Ureter (tissue), 1 donor: ENCODE results near the gene CSNK1A1. TPM values are rescaled to one million over a fixed set of nuclear protein-coding genes. Genes with fewer than 3 reads are reported as not detected.
"Not testable (repeated sequence)": the region's sequence is repeated elsewhere in the genome, so short reads cannot be mapped to it uniquely, and the experiment has no call there.

ENCODE experiments used
- DNase-seq: peaks from one replicate; pipeline ENCODE4 v3.0.0-alpha.2; 2020; ENCODE audit warnings: low spot score
- total RNA-seq: library from RNA; stranded (reverse); gene quantifications from one replicate; pipeline ENCODE4 v1.2.4, GENCODE V29; 2023
- donor health status: DM: yes; HTN: yes; CAD: no.

Gene CSNK1A1
- total RNA-seq, 1 donor from 2014 or later: 381 TPM

DNA sequence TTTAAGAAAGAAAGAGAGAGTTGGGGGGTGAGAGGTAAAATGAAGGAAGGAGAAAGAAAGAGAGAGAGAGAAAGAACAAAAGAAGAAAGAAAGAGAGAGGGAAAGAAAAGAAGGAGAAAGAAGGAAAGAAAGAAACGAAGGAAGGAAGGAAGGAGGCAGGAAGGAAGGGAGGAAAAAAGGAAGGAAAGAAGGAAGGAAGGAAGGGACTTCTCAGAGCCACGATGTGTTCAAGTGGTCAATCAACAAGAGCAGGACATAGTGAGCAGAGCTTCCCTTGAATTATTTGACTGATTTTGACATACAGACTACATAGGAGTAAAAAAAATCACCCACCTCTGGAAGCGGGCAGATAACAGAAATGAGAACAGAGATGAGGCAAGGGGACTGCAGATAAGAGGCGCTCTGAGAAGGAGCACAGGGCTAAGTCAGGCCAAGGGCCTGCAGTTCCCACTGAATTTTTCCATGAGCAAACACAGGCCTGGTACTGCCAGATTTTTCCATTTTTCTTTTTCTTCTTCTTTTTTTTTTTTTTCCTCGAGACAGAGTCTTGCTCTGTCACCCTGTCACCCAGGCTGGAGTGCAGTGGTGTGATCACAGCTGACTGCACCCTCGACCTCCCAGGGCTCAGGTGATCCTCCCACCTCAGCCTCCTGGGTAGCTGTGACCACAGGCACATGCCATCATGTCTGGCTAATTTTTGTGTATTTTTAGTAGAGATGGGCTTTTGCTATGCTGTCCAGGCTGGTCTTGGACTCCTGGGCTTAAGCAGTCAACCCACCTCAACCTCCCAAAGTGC, 94.4 kb downstream of the CSNK1A1 start:
- no peak for DNase-seq

DNA sequence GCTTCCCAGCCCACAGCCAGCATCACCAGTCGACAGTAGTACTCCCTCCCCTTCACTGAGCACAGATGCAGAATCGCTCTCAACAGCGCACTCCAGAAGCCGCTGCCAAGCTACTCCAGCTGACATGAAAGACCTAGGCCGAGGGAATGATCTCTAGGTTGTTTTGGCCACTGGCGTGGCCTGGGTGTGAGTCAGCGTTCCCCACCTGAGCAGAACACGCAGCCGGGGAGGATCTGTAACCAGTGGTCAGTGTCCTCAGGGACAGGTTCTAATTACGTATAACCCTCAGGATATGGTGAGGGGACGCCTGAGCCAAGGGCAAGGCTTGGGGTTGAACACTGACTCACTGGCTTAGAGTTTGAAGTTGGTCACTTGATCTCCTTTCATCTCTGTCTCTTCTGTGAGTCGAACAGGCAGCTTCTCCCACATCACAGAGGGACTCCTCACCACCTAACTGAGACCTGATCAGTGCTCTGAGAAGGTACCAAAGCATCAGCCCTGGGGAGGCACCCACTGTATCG, 95.3 kb downstream of the CSNK1A1 start:
- no peak for DNase-seq

DNA sequence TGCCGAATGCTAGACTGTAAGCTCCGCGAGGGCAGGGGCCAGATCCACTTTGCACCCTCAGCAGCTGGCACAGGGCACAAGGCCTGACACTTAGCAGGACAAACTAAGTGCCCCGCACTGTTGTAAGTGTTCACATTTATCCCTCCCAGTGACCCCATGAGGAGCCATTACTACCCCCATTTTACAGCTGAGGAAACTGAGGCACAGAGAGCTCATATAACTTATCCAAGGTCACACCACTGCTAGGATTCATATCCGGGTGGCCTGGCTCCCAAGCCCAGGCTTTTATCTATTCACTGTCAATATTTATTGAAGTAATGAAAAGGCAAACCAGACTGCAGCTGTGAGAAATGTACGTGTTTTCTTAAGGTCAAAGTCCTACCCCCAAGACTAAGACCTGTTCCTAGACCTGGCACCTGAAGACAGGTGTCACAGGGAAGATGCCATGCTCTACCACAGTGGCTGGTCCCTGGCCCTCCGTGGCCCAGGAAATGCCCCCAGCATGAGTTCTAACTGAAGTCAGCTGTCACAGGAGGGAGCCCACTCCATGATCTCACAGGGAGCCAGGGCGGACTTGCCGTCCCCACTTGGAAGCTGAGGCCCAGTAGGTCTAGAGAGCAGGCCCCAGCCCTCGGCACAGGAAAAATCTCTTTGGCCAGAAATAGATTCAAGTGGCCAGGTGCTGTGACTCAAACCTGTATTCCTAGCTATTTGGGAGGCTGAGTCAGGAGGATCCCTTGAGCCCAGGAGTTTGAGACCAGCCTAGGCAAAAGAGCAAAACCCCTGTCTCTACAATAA, 97.4 kb downstream of the CSNK1A1 start:
- DNase-seq: no peak

DNA sequence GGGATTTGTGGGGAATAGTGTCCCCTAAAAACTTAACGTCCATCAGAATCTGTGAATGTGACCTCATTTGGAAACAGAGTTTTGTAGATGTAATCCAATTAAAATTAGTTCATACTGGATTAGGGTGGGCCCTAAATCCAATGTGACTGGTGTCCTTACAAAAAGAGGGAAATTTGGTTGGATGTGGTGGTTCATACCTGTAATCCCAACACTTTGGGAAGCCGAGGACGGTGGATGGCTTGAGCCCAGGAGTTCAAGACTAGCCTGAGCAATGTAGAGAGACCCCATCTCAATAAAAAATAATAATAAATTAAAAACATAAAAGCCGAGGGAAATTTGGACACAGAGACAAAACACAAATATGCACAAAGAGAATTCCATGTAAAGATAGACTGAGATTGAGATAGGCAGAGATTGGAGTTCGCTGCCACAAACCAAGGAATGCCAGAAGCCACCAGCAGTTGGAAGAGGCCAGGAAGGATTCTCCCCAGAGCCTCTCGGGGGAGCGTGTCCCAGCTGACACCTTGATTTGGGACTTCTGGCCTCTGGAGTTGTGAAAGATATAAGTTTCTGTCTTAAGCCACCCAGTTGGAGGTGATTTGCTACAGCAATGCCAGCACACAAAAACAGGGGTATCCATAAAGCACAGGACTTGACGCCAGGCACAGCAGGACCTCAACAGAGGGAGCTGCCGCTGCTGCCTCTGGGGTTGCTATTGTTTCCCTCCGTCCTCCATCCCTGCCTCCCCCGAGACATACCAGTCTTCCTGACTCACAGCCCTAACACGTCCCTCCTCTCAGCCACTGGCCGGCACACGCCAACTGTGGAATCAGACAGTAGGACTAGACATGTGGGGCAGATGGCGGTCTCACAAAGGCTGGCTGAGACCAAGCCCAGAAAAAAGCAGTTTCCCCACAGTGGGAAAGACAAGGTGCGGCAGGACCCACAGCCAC, 98.3 kb downstream of the CSNK1A1 start:
- DNase-seq: peak; percentile 81

DNA sequence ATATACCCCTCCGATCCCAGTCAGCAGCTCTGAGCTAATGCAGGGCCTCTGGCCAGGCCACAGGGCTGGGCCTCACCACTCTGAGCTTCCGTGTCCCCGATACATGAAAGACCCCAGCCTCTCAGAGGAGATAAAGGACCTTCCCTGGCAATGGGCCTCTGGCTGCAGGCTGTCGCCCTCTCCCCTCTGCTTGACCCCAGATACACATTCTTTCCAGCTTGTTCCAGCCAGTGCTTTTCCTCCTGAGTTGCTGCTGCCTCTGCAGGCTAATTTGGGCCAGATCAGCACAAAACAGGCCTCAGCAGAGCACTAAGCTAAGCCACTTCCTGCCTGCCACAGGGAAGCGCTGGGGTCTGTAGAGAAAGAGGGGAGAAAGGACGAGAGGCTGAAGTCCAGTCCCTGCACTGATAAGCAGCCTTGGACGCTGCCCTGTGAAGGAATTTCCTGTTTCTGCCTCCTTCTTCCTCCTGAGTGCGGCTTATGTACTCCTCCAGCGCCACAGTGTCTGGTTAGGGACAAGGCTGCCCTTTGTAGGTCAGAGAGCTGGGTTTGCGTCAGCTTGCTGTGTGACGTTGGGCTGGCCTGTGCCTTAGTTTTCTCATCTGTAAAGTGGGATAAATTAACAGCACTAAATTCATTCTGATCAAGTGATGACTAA, 99.1 kb downstream of the CSNK1A1 start:
- peak; percentile 66 for DNase-seq

DNA sequence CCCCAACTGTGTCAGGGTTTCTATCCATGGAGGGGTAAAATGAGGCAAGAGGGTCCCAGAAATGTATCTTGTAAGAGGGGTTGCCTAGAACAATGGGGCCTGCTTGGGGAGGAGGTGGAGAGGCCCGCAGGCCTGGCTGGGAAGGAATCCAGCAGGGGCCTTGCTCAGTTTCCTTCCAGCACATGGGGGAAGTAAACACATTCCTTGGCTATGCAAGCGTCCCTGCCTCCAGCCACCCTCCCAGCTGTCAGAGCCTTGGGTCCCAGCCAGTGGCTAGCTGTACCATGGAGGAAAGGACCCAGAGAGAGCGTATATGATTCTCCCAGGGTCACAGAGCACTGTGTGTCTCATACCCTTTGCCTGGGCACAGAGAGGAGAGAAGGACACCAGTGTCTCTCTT, 101.0 kb downstream of the CSNK1A1 start:
- peak; percentile 68 for DNase-seq

DNA sequence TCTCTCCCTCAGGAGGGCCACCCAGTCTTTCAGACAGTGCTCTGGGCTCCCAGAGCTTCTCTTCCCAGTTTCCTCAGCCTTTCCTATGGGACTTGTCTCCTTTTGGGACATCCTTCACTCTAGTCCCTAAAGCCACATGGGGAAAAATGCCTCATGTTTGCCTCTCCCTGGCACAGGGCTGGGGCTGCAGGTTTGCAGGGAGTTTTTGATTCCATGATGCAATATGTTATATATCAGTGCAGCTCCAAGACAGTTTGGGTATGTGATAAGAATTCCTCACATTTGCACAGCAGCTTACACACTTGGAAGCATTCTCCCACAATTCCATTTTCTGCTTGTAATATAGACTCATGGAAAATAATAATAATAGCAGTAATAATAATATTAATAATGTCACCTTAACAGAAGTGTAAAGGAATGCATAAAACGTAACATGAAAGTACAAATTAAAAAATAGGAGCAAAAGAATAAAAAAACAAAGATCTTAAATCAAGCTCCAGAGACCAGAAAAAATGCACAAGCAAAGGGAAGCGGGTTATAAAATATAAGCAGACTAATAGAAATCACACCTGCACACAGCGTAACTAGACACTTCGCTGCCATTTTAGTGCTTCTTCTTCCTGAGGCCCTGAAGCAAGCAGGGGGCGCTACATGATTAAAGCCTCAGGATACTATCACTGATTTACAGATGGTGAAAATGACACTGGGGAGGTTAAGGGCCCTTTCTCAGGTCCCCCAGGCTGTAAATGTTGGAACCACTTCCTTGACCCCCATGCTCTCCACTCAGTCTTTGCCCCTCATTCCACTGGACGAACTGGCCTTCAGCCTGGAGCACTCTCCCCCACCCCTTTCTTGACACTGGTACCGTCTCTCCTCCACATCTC, 102.2 kb downstream of the CSNK1A1 start:
- no peak for DNase-seq

DNA sequence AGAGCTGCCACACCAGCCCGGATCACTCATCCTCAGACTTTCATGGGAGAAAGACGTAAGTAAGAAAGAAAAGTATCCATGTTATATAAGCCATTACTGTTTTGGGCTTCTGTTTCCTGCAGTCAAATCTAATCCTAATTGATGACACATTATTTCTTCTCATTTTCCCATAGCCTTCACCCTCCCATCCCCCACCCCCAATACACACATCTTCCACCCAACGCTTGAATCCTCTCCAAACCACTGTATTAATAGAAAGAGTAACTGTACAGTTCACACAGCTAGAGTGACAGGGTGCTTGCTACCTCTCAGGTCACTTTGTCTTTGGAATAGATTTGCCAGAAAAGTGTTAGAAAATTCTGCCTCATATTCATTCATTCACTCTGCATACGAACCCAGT, 102.8 kb downstream of the CSNK1A1 start:
- no peak for DNase-seq

DNA sequence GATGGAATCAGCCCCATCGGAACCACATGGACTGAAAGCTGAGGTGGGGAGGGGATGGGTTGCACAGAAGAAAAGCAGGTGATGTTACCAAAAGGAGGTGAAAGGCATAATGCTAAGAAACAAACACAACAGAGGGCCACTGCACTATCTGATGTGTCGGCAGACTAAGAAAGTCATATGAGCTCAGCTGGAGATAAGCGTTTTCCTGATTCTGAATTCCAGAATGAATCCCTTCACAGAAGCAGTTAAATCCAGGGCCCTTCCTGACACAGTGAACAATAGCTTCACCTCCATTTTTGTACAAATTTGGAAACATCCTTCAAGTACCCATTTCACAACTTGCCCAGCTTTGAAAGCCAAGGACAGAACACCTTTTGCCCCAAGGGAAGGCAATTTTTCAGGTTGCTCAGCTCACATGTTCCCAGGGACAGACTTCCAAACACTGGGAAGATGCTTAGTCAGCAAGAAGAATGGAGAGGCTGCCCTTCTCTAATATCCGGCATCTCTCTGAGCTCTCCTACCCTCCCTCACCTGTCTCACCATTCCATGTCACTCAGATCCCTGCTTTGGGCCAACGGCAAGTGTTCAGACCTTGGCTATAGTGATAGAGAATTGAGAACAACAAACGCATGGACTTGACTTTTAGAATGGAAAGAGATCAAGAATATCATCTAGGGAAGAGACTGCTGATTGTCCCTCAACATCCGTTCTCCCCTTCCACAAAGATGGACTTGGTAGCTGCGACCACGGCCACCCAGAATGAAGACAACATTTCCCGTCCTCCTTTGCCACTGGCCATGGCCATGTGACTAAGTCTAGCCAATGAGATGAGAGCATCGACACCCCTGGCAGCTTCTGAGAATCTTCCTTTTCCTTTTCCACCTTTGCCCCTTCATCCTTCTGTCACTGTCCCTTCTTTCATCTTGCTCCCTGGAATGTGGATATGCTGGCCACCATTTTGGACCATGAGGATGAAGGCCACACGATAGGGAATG, 103.6 kb downstream of the CSNK1A1 start:
- DNase-seq: no peak

DNA sequence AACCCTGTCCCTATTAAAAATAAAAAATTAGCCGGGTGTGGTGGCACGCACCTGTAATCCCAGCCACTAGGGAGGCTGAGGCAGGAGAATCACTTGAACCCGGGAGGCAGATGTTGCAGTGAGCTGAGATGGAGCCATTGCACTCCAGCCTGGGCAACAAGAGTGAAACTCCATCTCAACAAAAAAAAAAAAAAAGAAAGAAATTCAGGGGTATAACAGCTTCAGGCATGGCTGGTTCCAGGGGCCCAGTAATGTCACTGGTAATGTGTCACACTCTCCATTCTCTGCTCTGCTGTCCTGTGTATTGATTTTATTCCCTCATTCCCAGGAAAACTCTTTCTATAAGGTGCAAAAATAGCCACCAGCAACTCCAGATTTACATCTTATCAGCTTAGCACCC, 104.4 kb downstream of the CSNK1A1 start:
- DNase-seq: not testable (repeated sequence)

DNA sequence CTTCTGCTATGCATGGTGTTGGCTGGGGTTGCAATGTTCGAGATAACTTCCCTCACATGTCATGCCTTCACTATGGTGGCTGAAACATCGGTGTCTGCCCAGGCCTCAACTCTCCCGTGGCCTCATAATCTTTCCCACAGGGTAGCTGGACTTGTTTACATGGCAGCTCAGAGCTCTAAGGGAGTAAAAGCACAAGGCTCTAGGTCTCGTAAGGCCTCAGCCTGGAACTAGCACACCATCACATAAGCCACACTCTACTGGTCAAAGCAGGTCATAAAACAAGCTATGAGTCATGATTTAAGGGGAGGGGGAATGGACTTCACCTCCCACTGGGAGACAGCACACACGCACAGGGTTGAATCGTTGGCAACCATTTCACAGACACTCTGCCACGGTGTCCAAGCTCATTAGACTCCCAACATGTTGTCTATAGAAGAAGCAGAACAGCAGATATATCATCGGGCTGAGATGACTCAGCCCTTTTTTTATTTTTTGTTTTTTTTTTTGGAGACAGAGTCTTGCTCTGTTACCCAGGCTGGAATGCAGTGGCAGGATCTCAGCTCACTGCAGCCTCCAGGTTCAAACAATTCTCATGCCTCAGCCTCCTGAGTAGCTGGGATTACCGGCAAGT, 105.4 kb downstream of the CSNK1A1 start:
- no peak for DNase-seq

DNA sequence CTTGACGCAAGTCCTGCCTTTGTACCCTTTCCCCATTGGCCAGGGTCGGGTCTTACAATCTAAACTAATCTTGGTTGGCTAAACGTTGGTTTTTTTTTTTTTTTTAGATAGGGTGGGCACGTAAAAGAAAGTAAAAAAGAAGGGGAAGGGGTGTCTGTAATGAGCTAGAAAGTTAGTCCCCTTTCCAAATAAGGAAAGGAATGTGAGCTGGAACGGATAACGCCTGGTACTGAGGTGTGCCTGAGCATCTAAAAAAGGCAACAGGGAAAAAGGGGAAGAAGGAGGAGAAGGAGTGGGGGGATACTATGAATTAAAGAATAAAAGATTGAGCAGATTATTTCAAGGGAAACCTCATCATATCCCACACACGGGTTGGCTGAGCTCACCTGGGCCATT, 105.9 kb downstream of the CSNK1A1 start:
- DNase-seq: no peak

DNA sequence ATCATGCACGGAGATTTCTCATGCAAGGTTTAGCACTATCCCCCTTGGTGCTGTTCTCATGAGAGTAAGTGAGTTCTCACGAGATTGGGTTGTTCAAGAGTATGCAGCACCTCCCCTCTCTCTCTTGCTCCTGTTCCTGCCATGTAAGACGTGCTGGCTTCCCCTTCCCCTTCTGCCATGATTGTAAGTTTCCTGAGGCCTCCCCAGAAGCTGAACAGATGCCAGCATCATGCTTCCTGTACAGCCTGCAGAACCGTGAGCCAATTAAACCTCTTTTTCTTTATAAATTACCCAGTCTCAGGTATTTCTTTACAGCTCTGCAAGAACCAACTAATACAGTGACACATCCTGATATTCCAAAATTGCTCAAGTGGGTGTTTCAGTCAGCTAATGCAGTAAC, 106.8 kb downstream of the CSNK1A1 start:
- not testable (repeated sequence) for DNase-seq

DNA sequence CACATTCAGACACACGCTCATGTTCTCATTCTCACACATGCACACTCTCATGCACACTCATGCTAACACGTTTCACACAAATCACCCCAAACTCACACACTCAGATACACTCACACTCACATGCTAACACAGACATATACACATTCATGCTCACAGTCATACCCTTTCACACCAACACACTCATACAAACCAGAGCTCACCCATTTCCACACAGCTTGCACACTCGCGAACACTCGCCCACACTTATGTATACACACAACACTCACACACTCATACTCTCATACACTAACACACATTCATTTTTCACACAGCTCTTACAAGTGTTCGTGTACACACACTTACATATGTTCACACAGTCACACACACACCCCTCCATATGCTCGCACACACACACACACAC, 108.0 kb downstream of the CSNK1A1 start:
- DNase-seq: no peak

DNA sequence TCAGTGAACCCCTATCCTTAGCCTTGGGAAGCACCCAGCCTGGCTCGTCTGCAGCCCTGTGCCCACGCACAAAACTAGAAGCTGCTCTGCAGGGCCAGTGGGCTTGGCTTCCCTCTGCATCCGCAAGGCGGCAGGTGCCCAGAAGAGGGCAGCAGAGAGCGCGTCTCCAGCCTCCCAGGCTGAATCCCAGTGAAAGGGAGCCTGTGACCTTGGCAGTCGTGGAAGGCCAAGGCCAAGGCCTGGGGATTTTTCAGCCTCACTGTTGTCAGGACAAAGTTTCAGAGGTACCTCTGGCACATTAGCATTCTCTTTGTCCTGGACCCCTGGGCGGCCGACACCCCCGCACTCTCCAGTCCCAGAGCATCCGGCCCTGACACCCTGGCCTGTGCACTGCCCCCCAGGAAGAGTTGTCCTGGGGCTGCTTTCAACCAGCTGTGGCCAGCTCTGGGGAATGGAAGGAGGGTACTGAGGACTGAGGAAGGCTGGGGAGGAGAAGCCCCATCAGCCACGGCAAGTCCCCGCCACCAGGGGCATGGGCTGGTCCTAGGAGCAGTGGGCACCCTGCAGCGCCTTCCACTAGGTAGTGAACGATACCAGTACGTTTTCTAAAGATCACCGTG, 108.6 kb downstream of the CSNK1A1 start:
- peak; percentile 88 for DNase-seq
